ENCODE results near the gene MARCO. TPM values are rescaled to one million over a fixed set of nuclear protein-coding genes. Genes with fewer than 3 reads are reported as not detected.

Gene MARCO
- polyA plus RNA-seq, 1 donor (not counting 4 experiments of a cell fraction or from before 2014, with no cell fraction given): 0.13 TPM

DNA sequence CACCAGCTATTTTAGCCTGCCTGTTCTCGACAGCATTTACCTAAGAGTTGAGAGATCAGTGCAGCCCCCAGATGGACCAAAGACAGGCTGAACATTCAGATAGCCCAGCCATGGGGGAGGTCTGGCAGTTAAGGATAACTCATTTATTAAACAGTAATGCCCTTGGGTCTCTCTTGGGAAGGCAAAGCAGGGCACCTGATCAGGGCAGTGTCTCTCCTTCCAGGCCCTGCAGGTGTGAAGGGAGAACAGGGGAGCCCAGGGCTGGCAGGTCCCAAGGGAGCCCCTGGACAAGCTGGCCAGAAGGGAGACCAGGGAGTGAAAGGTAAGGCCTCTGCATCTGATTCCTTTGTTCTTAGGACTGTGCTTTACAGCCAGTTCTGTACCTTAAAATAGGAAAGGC is 49.6 kb downstream of the MARCO start:
- H3K9me3 ChIP-seq (ENCODE audit: control insufficient read depth, low read depth, low read length): no peaks in the 10 kb centered on the region
- dilution Hi-C loops (cut with MboI; ENCODE audit: extremely low pct_ligation_motif_present, low sequenced_read_pairs): no loop called here
- H2AFZ ChIP-seq (ENCODE audit: control insufficient read depth, low read length): no peak overlapping the region
- no peaks in the 10 kb centered on the region for H3K79me2 ChIP-seq (ENCODE audit: control insufficient read depth, insufficient read depth, low read length)
- no peak overlapping the region for H3K4me2 ChIP-seq (ENCODE audit: control insufficient read depth, extremely low read depth, insufficient read depth, low read depth, low read length)
- H3K9me1 ChIP-seq (ENCODE audit: control insufficient read depth, extremely low read depth, insufficient read depth, low read length): no peaks in the 10 kb centered on the region
- peaks cover 13% of the 10 kb centered on the region for H3K27me3 ChIP-seq (ENCODE audit: control insufficient read depth, extremely low read depth, insufficient read depth, low read length)
- no peak for FAIRE-seq
- no peak overlapping the region for H3K27ac ChIP-seq (ENCODE audit: control insufficient read depth, insufficient read depth, low read length)
- H3K4me1 ChIP-seq (ENCODE audit: control insufficient read depth, extremely low read depth, insufficient read depth, low read length): peaks cover 26% of the 10 kb centered on the region
- H4K20me1 ChIP-seq (ENCODE audit: control insufficient read depth, extremely low read depth, insufficient read depth, low read length): no peaks in the 10 kb centered on the region
- no peak overlapping the region for H3K4me3 ChIP-seq (ENCODE audit: control insufficient read depth in 2 of 3, extremely low read depth in 1 of 3, insufficient read depth in 2 of 3, low read depth in 1 of 3, low read length in 3 of 3)
- no peaks in the 10 kb centered on the region for H3K36me3 ChIP-seq (ENCODE audit: control insufficient read depth in 2 of 2, extremely low read depth in 1 of 2, insufficient read depth in 2 of 2, low read length in 2 of 2)
- H3K9ac ChIP-seq (ENCODE audit: control insufficient read depth, extremely low read depth, insufficient read depth, low read length): no peak overlapping the region
- TF ChIP-seq, protein P1, sequence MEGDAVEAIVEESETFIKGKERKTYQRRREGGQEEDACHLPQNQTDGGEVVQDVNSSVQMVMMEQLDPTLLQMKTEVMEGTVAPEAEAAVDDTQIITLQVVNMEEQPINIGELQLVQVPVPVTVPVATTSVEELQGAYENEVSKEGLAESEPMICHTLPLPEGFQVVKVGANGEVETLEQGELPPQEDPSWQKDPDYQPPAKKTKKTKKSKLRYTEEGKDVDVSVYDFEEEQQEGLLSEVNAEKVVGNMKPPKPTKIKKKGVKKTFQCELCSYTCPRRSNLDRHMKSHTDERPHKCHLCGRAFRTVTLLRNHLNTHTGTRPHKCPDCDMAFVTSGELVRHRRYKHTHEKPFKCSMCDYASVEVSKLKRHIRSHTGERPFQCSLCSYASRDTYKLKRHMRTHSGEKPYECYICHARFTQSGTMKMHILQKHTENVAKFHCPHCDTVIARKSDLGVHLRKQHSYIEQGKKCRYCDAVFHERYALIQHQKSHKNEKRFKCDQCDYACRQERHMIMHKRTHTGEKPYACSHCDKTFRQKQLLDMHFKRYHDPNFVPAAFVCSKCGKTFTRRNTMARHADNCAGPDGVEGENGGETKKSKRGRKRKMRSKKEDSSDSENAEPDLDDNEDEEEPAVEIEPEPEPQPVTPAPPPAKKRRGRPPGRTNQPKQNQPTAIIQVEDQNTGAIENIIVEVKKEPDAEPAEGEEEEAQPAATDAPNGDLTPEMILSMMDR (optimal IDR thresholded peaks at IDR 0.05 in 1 of 3, IDR thresholded peaks at IDR 0.05 in 1 of 3, conservative IDR thresholded peaks at IDR 0.05 in 1 of 3; ENCODE audit: extremely low read depth in 1 of 3, insufficient read depth in 2 of 3, low read length in 3 of 3): no peak
- TF ChIP-seq EZH2 (IDR thresholded peaks at IDR 0.05; ENCODE audit: low read length): no peak
- DNase-seq (ENCODE audit: low read depth, low spot score): no peak

DNA sequence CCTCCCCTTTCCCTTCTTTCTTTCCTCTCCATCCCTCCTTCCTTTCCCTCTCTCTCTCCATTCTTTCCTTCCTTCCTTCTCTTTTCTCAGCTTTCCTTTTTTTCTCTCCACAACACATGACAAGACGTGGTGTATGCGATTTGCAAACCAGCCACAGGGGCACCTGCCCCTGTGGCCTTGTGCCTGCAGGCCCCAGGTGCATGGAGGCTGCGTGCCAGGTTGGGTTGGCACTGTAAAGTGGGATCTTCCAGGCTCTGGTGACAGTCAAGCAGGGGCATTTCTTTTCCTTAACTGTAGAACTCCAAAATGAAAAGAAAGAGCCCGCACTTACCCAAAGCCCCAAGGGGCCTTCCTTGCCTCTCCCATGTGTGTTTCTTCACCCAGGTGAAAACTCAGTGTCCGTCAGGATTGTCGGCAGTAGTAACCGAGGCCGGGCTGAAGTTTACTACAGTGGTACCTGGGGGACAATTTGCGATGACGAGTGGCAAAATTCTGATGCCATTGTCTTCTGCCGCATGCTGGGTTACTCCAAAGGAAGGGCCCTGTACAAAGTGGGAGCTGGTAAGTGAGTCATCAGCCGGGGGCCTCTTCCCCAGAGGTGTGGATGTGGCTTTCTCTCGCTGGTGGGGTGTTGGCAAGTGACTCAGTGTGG is 50.9 kb downstream of the MARCO start:
- no peaks in the 10 kb centered on the region for H3K36me3 ChIP-seq (ENCODE audit: control insufficient read depth in 2 of 2, extremely low read depth in 1 of 2, insufficient read depth in 2 of 2, low read length in 2 of 2)
- peak overlapping the region; percentile 25 for H3K9ac ChIP-seq (ENCODE audit: control insufficient read depth, extremely low read depth, insufficient read depth, low read length)
- TF ChIP-seq, protein P1 (optimal IDR thresholded peaks at IDR 0.05 in 1 of 3, IDR thresholded peaks at IDR 0.05 in 1 of 3, conservative IDR thresholded peaks at IDR 0.05 in 1 of 3; ENCODE audit: extremely low read depth in 1 of 3, insufficient read depth in 2 of 3, low read length in 3 of 3): no peak
- TF ChIP-seq EZH2 (IDR thresholded peaks at IDR 0.05; ENCODE audit: low read length): no peak
- dilution Hi-C loops (cut with MboI; ENCODE audit: extremely low pct_ligation_motif_present, low sequenced_read_pairs): no loop called here
- H4K20me1 ChIP-seq (ENCODE audit: control insufficient read depth, extremely low read depth, insufficient read depth, low read length): no peaks in the 10 kb centered on the region
- H3K27me3 ChIP-seq (ENCODE audit: control insufficient read depth, extremely low read depth, insufficient read depth, low read length): peaks cover 13% of the 10 kb centered on the region
- no peak overlapping the region for H3K27ac ChIP-seq (ENCODE audit: control insufficient read depth, insufficient read depth, low read length)
- H3K9me3 ChIP-seq (ENCODE audit: control insufficient read depth, low read depth, low read length): no peaks in the 10 kb centered on the region
- H3K79me2 ChIP-seq (ENCODE audit: control insufficient read depth, insufficient read depth, low read length): no peaks in the 10 kb centered on the region
- DNase-seq (ENCODE audit: low read depth, low spot score): no peak
- FAIRE-seq: peak; percentile 86
- no peak overlapping the region for H2AFZ ChIP-seq (ENCODE audit: control insufficient read depth, low read length)
- no peak overlapping the region for H3K4me3 ChIP-seq (ENCODE audit: control insufficient read depth in 2 of 3, extremely low read depth in 1 of 3, insufficient read depth in 2 of 3, low read depth in 1 of 3, low read length in 3 of 3)
- H3K9me1 ChIP-seq (ENCODE audit: control insufficient read depth, extremely low read depth, insufficient read depth, low read length): no peaks in the 10 kb centered on the region
- peaks cover 26% of the 10 kb centered on the region for H3K4me1 ChIP-seq (ENCODE audit: control insufficient read depth, extremely low read depth, insufficient read depth, low read length)
- H3K4me2 ChIP-seq (ENCODE audit: control insufficient read depth, extremely low read depth, insufficient read depth, low read depth, low read length): peak overlapping the region; percentile 53

All from keratinocyte (primary cell).